Islet of Langerhans (tissue), 1 donor: ENCODE measurements around the gene RNF146.
"Not testable (repeated sequence)": the region's sequence is repeated elsewhere in the genome, so short reads cannot be mapped to it uniquely, and the experiment has no call there.

Experiments
- FAIRE-seq: peaks from one replicate; lab custom pipeline; 2011; peaks lifted over from hg19 to GRCh38; lab: Jason Lieb, UNC

The RNF146 gene

DNA sequence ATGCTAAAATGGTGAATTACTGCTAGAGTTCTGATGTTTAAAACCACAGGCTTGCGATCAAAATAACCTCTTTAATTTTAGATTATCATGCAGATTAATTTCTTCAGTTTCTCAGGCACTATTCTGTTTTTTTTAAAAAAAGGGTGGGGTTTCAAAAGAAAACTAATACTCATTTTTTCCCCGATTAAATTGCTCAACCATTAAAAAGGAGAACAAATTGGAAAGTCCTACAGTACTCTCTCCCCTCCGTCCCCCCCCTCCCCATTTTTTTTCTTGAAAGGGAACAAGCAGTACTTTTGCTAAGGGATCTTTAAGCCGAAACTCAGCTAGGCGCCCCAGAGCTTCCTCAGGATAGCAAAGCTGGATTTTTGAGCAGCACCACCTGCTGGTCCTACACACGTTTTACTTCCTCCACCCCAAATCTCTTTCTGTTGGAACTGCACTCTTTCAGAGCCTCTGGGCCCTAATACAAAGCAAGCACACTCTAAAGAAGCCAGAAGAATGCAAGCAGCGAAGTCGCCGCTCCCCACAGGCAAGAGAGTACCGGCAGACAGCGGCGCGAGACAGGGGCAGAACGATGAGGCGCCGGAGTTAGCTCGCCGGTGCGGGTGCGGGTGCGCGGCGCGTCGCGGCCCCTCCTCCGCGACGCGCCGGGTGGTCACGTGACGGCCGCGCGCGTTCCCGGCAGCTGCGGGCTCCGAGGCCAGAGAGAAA, at the start of gene RNF146:
Gene RNF146, plus strand, starts transcription at position 687 of the 714 bp plus-strand sequence. CDS start 13,475 bp downstream, outside the sequence.
- peak; percentile 62 for FAIRE-seq

GRCh38 chr6:127219869-127220268, 46.8 kb upstream of the RNF146 start:
- no peak for FAIRE-seq

DNA sequence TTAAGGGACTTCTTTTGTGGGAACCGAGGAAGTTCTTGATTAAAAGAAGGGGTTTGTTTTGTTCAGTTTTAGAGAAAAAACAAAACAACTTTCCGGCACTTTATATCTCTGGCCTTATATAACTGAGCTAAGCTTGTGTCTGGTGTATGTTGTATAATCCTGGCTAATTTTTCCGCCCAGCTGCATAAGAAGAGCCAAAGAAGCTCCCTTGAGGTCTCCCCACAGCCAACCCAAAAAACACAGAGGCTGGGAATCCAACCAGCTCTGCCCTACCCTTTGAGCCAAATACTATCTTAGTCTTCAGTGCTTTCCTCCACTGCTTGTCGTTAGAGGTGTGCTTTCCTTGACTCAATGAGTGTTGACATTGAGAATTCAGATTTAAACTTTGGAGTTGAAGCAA, 45.5 kb upstream of the RNF146 start:
- FAIRE-seq = no peak

GRCh38 chr6:127222418-127222817, 44.2 kb upstream of the RNF146 start:
- no peak for FAIRE-seq

- no peak for FAIRE-seq
Measured at GRCh38 chr6:127225497-127225896, 41.2 kb upstream of the RNF146 start.

GRCh38 chr6:127233819-127234218, 32.8 kb upstream of the RNF146 start:
- FAIRE-seq = not testable (repeated sequence)

- no peak for FAIRE-seq
Measured at GRCh38 chr6:127243501-127243900, 23.2 kb upstream of the RNF146 start.

- no peak for FAIRE-seq
Measured at GRCh38 chr6:127247114-127248096, 19.3 kb upstream of the RNF146 start.

GRCh38 chr6:127249621-127250020, 17.0 kb upstream of the RNF146 start:
- no peak for FAIRE-seq

DNA sequence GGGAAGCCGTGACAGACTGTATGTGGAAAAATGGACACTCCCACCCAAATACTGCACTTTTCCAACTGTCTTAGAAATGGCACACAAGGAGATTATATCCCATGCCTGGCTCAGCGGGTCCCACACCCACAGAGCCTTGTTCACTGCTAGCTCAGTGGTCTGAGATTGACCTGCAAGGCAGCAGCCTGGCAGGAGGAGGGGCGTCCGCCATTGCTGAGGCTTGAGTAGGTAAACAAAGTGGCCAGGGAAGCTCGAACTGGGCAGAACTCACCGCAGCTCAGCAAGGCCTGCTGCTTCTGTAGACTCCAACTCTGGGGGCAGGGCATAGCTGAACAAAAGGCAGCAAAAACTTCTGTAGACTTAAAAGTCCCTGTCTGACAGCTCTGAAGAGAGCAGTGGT, 11.4 kb upstream of the RNF146 start:
- no peak for FAIRE-seq

DNA sequence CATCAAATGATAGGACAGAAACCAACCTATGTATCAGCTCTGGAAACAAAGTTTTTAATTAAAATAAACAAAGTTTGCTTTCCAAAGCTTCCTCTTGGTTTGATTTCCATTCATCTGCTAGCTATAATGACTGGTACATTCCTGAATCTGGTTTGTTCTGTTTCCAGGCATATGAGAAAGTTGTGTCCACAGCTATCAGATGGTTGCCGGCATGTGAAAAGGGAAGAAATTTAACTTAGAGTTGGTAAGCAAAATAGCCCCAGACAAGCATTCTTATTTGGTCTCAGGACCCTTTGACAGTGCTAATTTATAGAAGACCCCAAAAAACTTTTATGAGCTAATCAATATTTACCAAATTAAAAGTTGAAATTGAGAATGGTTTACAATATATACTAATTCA, 3.8 kb upstream of the RNF146 start:
- no peak for FAIRE-seq

- no peak for FAIRE-seq
Measured at GRCh38 chr6:127263481-127263880, 3.2 kb upstream of the RNF146 start.

GRCh38 chr6:127266892-127267645, 405 bp downstream of the RNF146 start:
- no peak for FAIRE-seq

DNA sequence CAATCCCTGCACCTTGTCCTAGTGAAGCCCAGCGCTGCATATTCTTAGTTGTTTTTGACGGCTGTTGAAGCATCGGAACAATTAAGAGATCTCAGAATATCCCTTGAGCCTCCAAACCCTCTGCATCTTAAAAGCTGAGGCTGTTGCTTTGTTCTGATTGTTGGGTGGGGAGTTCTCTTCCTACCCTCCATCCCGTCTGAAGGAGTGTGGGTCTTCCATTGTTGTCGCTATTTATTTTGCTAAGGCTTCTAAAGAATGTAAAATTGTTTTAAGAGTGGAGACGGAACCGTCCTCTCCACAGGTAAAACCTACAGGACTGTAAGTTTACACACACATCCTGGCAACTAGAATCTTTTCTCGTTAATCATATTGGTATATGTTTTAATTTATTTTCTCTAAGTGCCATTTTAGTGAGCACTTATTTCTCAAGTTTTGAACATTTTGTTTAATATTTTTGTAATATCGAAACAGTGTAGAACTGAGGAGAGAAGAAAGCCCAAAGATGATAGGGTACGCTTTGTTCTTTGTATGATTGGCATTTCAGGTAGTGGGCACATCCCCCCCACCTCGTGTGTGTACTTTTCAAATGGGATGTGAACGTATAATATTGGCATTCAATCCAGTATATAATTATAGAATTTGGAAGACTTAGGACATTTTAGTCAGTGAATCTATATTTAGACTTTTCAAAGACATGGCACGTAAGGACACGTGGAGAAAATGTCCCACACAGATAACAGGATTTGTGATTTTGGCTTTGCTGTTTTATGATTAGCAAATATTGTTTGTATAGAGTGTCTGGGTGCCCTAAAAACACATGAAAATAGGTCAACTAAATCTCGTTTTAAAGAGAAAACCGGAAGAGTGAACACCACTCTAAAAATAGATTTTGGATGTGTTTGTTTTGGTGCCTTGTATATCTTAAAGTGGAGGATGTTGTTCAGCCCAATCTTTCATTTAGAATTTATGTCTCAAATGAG, 1.3 kb downstream of the RNF146 start:
- FAIRE-seq = peak; percentile 71

DNA sequence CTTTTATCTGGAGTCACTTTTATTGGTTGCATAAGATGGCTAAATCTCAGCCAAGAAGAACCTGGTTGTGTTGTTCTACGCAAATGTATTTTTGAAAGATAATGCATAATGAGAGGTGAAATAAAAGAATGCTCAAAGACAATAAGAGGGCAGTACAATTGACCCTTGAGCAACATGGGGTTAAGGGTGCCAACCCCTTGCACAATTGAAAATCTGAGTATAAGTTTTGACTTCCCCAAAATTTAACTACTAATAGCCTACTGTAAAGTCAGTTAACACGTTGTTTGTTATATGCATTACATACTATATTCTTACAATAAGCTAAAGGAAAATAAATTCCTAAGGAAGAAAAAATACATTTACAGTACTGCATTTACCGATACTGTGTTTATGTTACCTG, 5.9 kb downstream of the RNF146 start:
- FAIRE-seq = no peak

DNA sequence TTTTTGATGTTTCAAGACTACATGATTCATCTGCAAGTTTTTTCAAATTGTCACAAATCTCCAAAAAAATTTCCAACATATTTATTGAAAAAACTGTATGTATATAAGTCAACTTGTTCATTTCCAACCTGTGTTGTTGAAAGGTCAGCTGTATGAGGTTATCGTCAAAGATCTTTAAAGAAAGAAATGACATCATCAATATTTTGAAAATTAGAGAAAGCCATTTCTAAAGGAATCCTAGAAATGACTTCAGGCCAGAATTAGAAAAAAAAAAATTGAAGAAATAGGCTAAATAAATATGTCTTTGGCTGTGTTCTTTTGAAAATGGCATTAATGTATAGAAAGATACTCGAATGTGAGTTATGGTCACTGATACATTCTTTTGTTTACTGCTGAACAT, 6.8 kb downstream of the RNF146 start:
- no peak for FAIRE-seq

DNA sequence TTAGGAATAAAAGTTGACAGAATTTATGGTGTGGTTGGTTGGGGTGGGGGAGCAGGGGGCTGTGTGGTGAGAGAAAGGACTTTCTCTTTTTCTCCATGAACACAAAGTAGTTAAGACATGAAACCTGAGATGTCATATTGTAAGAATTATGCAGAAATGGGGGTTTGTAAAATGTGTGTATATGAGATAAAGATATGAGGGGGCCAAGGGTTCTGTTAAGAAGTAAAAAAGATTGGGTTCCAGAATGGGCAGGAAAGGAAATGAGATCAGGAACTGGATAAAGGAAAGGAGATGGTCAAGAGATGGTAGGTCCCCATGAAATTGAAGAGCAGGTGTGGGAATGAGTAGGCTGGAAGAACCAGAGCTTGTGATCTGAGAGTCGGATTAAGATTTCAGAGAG, 9.7 kb downstream of the RNF146 start:
- FAIRE-seq = no peak

DNA sequence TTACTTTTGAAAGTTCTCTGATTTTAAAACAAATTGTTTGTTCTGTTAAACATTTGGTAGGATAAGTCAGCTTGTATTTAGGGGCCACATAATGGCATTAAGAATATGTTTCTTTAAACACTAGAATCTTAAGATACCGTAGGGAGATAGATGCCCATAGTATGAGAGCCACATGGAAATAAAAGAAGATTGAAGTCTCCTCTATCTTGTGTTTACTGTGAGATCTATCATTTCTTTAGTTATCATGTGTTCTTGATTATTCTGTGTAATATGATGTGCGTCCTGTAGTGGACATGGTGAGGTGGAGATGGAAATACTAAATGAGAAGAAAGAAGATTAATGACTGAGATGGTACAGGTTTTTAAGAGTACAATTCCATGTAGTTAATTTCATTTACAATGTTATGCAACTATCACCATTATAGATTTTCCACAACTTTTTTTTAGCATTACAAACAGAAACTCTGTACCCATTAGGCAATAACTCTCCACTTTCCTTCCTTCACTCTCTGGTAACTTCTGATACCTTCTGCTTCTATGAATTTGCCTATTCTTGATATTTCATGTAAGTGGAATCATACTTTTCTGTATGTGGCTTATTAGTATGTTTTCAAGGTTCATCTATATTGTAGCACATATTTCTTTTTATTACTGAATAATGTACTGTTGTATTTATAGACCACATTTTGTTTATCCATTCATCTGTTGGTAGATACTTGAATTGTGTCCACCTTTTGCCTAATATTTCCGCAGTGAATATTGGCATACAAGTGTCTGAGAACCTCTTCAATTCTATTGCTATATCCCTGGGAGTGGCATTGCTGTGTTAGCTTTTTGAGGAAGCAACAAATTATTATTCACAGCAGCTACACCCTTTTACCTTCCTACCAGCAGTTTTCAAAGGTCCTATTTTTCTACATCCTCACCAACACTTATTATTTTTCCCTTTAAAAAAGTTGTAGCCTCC, 11.5 kb downstream of the RNF146 start:
- no peak for FAIRE-seq

DNA sequence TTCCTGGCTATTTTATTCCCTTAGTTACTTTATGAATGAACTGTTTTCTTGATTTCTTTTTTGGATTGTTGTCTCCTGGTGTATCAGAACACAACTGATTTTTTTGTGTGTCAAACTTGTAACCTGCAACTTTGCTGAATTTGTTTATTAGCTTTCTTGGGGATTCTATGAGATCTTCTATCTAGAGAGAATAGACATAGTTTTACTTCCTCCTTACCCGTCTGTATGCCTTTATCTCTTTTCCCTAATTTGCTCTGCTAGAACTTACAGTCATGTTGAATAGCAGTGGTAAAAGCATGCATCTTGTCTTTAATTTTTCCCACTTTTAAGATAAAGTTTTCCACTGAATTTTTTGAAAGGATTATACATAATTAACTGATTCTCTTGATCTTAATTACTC, 13.2 kb downstream of the RNF146 start:
- no peak for FAIRE-seq

DNA sequence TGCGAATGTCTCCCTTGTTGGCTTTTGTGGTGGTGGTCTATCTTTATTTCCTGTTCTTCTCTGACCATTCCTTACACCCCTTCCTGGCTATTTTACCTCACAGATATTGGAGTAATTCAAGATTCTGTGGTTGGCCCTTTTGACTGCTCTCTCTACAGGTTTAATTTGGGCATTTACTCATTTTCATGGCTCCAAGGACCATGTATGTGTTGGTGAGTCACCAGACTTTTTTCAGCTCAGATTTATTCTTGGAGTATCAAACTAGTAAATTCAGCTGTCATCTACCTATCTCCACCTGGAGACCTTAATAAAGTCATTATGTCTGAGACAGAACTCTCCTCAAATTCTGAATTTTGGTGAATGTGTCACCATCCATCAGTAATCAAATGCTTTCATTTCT, 15.5 kb downstream of the RNF146 start:
- no peak for FAIRE-seq
